Erythroblast (primary cell): ENCODE results near the gene PGA3.
"Not testable (repeated sequence)": the region's sequence is repeated elsewhere in the genome, so short reads cannot be mapped to it uniquely, and the experiment has no call there.

ENCODE experiments used
- GATA1 ChIP-seq: IDR thresholded peaks from 2 replicates; pipeline ENCODE4 v1.6.1; 2011; ENCODE audit warnings: low read depth, mild to moderate bottlenecking, control low read depth, low read length, moderate library complexity
- POLR2A ChIP-seq: IDR thresholded peaks from 2 replicates; pipeline ENCODE4 v1.6.1; 2011; ENCODE audit warnings: mild to moderate bottlenecking, low read length

GRCh38 chr11:61218306-61218705 lies 15.0 kb downstream of the PGA3 start:
- not testable (repeated sequence) for TF ChIP-seq POLR2A, GATA1
